Sigmoid colon (tissue), 4 donors: ENCODE data around the gene GABRB3.
"Not testable (repeated sequence)": the region's sequence is repeated elsewhere in the genome, so short reads cannot be mapped to it uniquely, and the experiment has no call there.

Source experiments
- CTCF ChIP-seq, 4 experiments: fragments of 450-650 bp in 3 of 4; fragments of 200-600 bp in 1 of 4; IDR thresholded peaks; one replicate each; pipeline ENCODE4 v1.5.1; 2016 to 2019; ENCODE audit warnings: antibody characterized with exemption in 4 of 4, mild to moderate bottlenecking in 3 of 4, moderate library complexity in 2 of 4
- EP300 ChIP-seq, 4 donors: sonication (generic); formaldehyde crosslinking; IDR thresholded peaks; one replicate each; pipeline ENCODE4 v1.6.1; 2017; ENCODE audit warnings: antibody characterized with exemption in 4 of 4
- POLR2A ChIP-seq, 2 donors: fragments of 450-650 bp; IDR thresholded peaks; one replicate each; pipeline ENCODE4 v1.6.1; 2016; ENCODE audit warnings: antibody characterized with exemption in 2 of 2, mild to moderate bottlenecking in 2 of 2, moderate library complexity in 2 of 2
- POLR2AphosphoS5 ChIP-seq, 4 donors: sonication (generic); formaldehyde crosslinking; IDR thresholded peaks; one replicate each; pipeline ENCODE4 v1.6.1; 2017; ENCODE audit warnings: antibody characterized with exemption in 4 of 4

DNA sequence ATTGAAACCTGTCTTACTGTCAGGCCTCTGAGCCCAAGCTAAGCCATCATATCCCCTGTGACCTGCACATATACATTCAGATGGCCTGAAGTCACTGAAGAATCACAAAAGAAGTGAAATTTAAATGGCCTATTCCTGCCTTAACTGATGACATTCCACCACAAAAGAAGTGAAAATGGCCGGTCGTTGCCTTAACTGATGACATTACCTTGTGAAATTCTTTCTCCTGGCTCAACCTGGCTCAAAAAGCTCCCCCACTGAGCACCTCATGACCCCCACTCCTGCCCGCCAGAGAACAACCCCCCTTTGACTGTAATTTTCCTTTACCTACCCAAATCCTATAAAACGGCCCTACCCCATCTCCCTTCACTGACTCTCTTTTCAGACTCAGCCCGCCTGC lies 53.0 kb downstream of the GABRB3 start:
- not testable (repeated sequence) for TF ChIP-seq CTCF, EP300, POLR2A, POLR2AphosphoS5 (IDR thresholded peaks at IDR 0.05)
